CD4-positive, alpha-beta T cell treated with Interleukin-4 for 4 hours (primary cell): ENCODE data around the gene FNIP2.
"Not testable (repeated sequence)": the region's sequence is repeated elsewhere in the genome, so short reads cannot be mapped to it uniquely, and the experiment has no call there.

Experiments
- DNase-seq: peaks from one replicate; pipeline ENCODE4 v3.0.0-alpha.2; 2020

FNIP2 gene

GRCh38 chr4:158875455-158875854 lies 106.6 kb downstream of the FNIP2 start:
- no peak for DNase-seq

DNA sequence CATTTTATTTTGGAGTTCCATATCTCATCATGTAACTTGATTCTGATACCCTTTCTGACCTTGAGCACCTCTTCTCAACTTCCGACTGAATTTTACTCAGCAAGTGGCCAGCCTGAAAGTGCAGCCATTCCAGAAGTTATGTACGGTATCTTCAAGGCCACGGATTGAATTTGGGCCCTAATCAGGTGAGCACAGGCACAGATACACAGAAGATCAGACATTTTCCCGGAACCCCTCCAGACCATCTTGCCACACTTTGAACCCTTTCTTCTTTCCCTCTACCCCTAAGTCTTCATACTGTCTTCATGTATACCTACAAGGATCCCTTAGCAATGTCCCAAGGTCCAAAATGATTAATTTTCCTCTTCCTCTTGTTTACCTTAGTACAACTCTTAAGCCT lies 108.2 kb downstream of the FNIP2 start:
- DNase-seq: no peak

- not testable (repeated sequence) for DNase-seq
Observed at GRCh38 chr4:158882142-158882541, 113.3 kb downstream of the FNIP2 start.

DNA sequence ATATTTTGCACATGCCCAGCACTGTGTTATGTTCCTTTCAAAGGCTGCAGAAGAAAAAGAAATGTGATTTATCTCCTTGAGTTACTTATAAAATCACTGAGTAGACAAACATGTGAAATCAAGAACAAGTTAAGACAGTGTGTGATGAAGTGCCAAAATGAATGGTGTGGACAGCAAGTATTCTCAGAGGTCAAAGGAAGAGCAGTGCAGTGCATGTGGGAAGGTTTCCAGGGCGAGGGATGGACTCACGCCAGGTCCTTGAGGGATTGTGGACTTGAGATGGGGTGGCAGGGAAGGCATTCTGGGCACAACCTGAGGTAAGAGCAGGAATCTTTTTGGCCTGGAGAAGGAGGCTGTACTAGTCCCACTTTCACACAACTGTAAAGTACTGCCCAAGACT lies 115.5 kb downstream of the FNIP2 start:
- no peak for DNase-seq

- no peak for DNase-seq
Observed at GRCh38 chr4:158885564-158885963, 116.7 kb downstream of the FNIP2 start.

- no peak for DNase-seq
Observed at GRCh38 chr4:158890294-158890693, 121.5 kb downstream of the FNIP2 start.

GRCh38 chr4:158891256-158891655 lies 122.4 kb downstream of the FNIP2 start:
- DNase-seq: no peak

DNA sequence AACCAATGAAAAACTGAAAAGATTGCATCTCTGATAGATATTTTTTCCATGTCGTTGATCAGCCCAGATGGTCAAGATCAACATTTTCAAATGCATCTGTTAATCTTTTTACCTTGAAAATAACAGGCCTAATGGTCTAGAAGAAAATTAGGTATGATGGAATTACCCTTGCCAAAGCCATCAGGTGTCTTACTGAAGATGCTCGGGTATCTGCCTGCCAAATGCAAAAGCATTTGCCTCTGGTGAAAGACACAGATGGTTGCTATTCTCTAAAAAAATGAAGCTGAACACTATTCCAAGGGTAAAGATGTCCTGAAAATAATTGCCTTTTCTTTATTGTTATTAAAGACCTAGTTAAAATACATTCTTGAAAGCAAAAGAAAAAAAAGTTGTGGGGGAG lies 126.0 kb downstream of the FNIP2 start:
- no peak for DNase-seq

DNA sequence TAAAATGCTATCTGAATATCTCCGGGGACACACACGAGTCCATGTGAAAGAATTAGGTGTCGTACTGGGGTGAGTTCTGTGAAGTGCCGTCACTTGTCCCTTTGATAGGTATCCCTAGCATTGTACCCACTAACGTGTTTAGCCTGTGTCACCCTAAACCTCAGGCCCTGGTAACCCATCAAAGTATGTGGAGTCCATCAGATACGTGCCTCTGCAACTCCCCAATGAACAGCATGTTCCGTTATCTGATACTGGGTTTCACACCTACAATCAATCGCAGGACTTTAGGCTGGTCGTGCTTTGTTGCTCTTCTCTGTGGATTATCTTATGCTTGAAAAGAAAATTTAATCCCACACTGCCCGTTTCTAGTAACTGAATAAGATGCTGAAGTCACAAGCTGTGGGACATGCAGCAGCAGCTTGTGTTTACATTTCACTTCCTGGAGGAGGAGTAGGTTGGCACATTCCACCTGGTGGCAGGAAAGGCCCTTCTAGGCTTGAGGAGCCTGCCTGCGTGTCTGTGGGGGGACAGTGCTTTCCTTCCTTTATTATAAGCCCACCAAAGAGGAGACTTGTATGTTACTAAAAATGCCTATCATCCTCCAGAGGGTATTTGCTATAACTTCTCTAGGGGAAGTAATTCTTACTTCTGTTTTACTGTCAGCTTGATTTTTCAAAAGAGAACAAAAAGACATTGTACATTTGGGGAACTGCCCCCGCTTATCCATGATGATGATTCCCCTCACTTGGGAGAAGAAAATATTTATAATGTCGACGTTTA lies 127.2 kb downstream of the FNIP2 start:
- DNase-seq: no peak

- not testable (repeated sequence) for DNase-seq
Observed at GRCh38 chr4:158896577-158897238, 127.9 kb downstream of the FNIP2 start.

- DNase-seq: not testable (repeated sequence)
Observed at GRCh38 chr4:158900408-158900807, 131.6 kb downstream of the FNIP2 start.

DNA sequence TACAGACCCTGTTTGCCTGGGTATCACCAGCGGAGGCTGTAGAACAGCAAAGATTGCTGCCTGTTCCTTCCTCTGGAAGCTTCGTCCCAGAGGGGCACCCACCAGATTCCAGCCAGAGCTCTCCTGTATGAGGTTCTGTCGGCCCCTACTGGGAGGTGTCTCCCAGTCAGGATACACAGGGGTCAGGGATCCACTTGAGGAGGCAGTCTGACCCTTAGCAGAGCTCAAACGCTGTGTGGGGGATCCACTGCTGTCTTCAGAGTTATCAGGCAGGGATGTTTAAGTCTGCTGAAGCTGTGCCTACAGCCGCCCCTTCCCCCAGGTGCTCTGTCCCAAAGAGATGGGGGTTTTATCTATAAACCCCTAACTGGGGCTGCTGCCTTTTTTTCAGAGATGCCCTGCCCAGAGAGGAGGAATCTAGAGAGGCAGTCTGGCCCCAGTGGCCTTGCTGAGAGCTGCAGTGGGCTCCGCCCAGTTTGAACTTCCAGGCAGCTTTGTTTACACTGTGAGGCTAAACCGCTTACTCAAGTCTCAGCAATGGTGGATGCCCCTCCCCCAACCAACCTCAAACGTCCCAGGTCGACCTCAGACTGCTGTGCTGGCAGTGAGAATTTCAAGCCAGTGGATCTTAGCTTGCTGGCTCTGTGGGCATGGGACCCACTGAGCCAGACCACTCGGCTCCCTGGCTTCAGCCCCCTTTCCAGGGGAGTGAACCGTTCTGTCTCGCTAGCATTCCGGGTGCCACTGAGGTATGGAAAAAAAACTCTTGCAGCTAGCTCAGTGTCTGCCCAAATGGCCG lies 133.7 kb downstream of the FNIP2 start:
- DNase-seq: peak; percentile 30

DNA sequence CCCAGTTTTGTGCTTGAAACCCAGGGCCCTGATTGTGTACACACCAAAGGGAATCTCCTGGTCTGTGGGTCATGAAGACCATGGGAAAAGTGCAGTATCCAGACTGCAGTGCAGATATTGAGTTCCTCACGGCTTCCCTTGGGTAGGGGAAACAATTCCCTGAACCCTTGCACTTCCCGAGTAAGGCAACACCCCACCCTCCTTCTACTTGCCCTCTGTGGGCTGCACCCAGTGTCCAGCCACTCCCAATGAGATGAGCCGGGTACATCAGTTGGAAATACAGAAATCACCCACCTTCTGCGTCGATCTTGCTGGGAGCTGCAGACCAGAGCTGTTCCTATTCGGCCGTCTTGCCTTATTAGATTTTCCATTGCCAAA lies 134.2 kb downstream of the FNIP2 start:
- DNase-seq: no peak

DNA sequence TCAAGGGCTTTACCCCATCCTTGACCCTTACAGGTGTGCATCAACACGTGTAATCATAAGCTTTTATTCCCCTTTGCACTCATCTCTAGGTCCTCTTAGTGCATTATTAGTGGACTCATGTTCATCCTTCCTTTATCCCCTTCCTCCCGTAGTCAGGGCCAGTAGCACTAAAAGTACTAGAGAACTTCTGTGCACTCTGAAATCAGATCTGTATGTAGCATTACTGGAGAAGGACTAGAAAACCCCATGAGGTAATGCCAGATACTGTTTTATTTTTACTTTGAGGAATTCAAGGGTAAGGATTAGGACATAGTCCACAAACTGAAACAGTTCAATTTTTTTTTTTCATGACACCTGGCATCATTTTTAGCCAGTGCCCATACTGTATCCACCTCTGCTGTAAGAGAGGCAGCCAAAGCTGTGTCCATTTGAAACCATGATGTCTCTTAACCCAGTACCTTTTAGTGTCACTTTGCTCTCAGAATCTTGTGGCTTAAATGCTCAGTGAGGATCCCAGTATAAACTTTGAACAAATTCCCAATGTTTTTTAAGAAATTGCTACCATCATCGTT lies 134.7 kb downstream of the FNIP2 start:
- no peak for DNase-seq

DNA sequence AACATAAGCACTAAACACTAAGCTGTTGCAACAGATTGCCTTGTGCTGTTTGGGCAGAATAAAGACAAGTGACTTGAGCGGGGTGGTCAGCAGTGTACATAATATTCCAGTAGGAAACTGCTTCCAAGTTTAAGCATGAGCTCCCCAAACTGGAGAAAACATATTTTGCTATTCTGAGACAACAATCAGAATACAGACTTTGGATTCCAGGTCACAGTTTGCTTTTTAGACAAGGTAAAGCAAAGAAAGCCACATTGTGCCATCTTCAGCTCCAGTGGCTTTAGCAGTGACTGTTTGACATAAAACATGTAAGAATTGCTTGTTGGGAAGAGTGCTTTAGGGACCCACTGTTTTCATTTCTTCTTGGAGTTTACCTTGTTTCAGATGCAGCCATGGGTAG lies 136.0 kb downstream of the FNIP2 start:
- no peak for DNase-seq

DNA sequence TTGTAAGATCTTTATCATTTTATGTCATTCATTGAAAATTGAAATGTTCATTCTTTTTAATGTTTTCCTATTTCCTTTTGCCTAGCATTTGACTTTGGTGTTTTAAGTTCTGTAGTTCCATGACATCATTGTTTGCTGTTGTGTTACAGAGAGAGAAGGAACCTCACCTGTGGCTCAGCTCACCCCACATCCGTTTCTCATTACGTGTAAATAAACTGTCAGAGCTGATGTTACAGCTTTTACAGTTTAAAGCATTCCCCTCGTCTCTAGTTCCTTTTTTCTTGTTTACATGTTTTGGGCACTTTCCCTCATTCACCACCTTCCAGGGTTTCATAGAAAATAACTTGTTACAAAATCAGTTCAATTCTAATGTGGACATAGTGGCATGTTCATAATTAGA lies 137.2 kb downstream of the FNIP2 start:
- DNase-seq: peak; percentile 26

- DNase-seq: no peak
Observed at GRCh38 chr4:158912390-158912789, 143.6 kb downstream of the FNIP2 start.

DNA sequence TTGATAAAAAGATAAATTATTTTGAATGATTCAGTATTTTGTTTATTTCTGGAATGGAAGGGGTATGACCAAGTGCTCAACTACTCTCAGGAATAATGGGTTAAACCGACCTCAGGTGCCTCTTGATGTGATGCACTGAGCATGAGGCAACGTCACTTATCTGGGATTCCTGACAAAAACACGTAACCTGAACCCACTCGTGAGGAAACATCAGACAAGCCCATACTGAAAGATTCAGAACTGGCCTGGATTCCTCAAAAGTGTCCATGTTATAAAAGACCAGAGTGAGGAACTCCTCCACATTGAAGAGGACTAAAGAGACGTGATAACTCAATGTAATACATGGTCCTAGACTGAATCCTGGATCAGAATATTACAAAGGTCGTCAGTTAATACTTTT lies 144.0 kb downstream of the FNIP2 start:
- DNase-seq: no peak

- no peak for DNase-seq
Observed at GRCh38 chr4:158913766-158914165, 144.9 kb downstream of the FNIP2 start.

GRCh38 chr4:158914218-158914617 lies 145.4 kb downstream of the FNIP2 start:
- no peak for DNase-seq

- DNase-seq: no peak
Observed at GRCh38 chr4:158915683-158916241, 146.9 kb downstream of the FNIP2 start.

DNA sequence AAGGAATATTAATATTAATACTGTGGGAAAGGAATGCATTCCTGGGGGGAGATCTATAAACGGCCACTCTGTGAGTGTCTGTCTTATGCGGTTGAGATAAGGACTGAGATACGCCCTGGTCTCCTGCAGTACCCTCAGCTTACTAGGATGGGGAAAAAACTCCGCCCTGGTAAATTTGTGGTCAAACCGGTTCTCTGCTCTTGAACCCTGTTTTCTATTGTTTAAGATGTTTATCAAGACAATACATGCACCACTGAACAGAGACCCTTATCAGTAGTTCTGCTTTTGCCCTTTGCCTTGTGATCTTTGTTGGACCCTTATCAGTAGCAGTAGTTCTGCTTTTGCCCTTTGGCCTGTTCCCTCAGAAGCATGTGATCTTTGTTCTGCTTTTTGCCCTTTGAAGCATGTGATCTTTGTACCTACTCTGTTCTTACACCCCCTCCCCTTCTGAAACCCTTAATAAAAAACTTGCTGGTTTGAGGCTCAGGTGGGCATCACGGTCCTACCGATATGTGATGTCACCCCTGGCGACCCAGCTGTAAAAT lies 151.7 kb downstream of the FNIP2 start:
- DNase-seq: not testable (repeated sequence)

GRCh38 chr4:158927774-158928173 lies 158.9 kb downstream of the FNIP2 start:
- DNase-seq: not testable (repeated sequence)
